Panc1 (cell line): Measurements from ENCODE around the gene ST7L. TPM values are rescaled to one million over a fixed set of nuclear protein-coding genes. Genes with fewer than 3 reads are reported as not detected.
"Not testable (repeated sequence)": the region's sequence is repeated elsewhere in the genome, so short reads cannot be mapped to it uniquely, and the experiment has no call there.

Experiments
- ATAC-seq: fragments of 200-7000 bp; cut with Tn5 transposase; 2 replicates; pipeline ENCODE4 v1.9.1; 2020; ENCODE audit warnings: mild to moderate bottlenecking, moderate library complexity
- BruUV-seq: library from RNA; stranded (reverse); fragments of 400-500 nt; replicated peaks from 2 replicates; lab custom pipeline; 2021; lab: Mats Ljungman, UMichigan
- CTCF ChIA-PET: fragments of 300-600 bp; sonication (Branson Sonifier 250); formaldehyde crosslinking; loops from one replicate; lab custom pipeline; 2022; ENCODE audit warnings: antibody characterized with exemption; lab: Charles Lee
- POLR2A ChIA-PET: fragments of 300-600 bp; sonication (Branson Sonifier 250); formaldehyde crosslinking; loops from one replicate; lab custom pipeline; 2022; ENCODE audit warnings: antibody characterized with exemption; lab: Charles Lee
- DNase-seq: peaks from one replicate; pipeline ENCODE4 v3.0.0-alpha.2; 2010; ENCODE audit warnings: low read depth, low spot score
- H3K27ac ChIP-seq: 2 replicates; pipeline ENCODE4 v1.5.1; 2011; ENCODE audit warnings: mild to moderate bottlenecking, low read length, inconsistent platforms
- H3K27me3 ChIP-seq: fragments of 200-500 bp; sonication (Bioruptor generic); 2 replicates; pipeline ENCODE4 v1.6.0; 2014; ENCODE audit warnings: low read length, inconsistent platforms; ENCODE audit not compliant: control insufficient read depth, insufficient read depth
- H3K36me3 ChIP-seq: fragments of 200-500 bp; sonication (Bioruptor generic); 2 replicates; pipeline ENCODE4 v1.5.1; 2014; ENCODE audit warnings: inconsistent platforms, mild to moderate bottlenecking, low read length, moderate library complexity; ENCODE audit not compliant: control insufficient read depth, insufficient read depth
- H3K4me1 ChIP-seq: 2 replicates; pipeline ENCODE4 v1.5.1; 2011; ENCODE audit warnings: inconsistent platforms, mild to moderate bottlenecking, low read length, moderate library complexity; ENCODE audit not compliant: control insufficient read depth, insufficient read depth
- H3K4me3 ChIP-seq, 2 experiments: 2 replicates each; pipeline ENCODE4 v1.5.1; 2011 to 2012; ENCODE audit warnings: low read depth in 2 of 2, low read length in 2 of 2, mild to moderate bottlenecking in 2 of 2, inconsistent platforms in 1 of 2, moderate library complexity in 1 of 2
- H3K9me3 ChIP-seq: fragments of 200-500 bp; sonication (Bioruptor generic); 2 replicates; pipeline ENCODE4 v1.5.1; 2014; ENCODE audit warnings: low read depth, mild to moderate bottlenecking, inconsistent platforms, low read length, moderate library complexity; ENCODE audit not compliant: control insufficient read depth, insufficient read depth
- POLR2AphosphoS5 ChIP-seq: IDR thresholded peaks from 2 replicates; pipeline ENCODE4 v1.6.1; 2012; ENCODE audit warnings: mild to moderate bottlenecking, low read depth, low read length, moderate library complexity
- REST ChIP-seq, 2 experiments: IDR thresholded peaks; 2 replicates each; pipeline ENCODE4 v1.6.1; 2011 to 2012; ENCODE audit warnings: low read depth in 2 of 2, control low read depth in 1 of 2, low read length in 1 of 2, mild to moderate bottlenecking in 1 of 2, moderate library complexity in 1 of 2; ENCODE audit not compliant: insufficient read depth in 1 of 2
- SIN3A ChIP-seq: IDR thresholded peaks from 2 replicates; pipeline ENCODE4 v1.6.1; 2012; ENCODE audit warnings: low read depth, mild to moderate bottlenecking, low read length, moderate library complexity, borderline replicate concordance; ENCODE audit not compliant: insufficient read depth
- TCF7L2 ChIP-seq: IDR thresholded peaks from 2 replicates; pipeline ENCODE4 v1.6.1; 2011; ENCODE audit warnings: mild to moderate bottlenecking, low read depth, low read length, inconsistent platforms
- in situ Hi-C: cut with HindIII; loops from 2 replicates; pipeline ENCODE4 v1.10.0; 2016; ENCODE audit warnings: low sequenced_read_pairs, low pct_unique_long_range_greater_than_20kb
- intact Hi-C: fragments of 100-400 bp; cut with micrococcal nuclease; formaldehyde crosslinking; loops from one replicate; pipeline ENCODE4 v1.10.0; 2022; ENCODE audit not compliant: unreplicated experiment
- total RNA-seq: library from RNA; stranded (reverse); gene quantifications from one replicate; pipeline ENCODE4 v1.2.1, GENCODE V29; 2021; ENCODE audit not compliant: unreplicated experiment
- TF ChIP-seq, protein P1 (sequence below): fragments of 450-650 bp; IDR thresholded peaks from 2 replicates; pipeline ENCODE4 v1.5.1; 2017; ENCODE audit warnings: mild to moderate bottlenecking

Gene ST7L
- total RNA-seq, 1 experiment from 2014 or later, result 13.4 TPM

DNA sequence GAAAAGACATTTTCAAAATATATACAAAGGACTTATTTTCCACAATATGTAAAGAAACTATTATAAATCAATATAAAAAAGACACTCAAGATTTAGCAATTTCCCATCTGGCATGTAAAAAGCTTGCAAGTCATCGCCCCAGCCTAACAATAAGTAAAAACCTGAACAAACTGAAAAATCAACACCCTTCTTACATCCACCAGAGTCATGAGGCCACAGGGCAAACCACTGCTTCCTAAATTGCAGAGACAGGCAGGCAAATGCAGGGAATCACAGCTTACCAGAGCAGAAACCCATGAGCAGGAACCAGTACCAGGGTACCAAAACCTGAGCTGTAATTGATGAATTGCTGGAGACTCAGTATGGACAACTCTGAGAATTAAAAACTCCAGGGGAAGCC lies 126.9 kb downstream of the ST7L start:
- Histone ChIP-seq H3K4me3 (no peak overlapping the region), H3K9me3 (no peaks in the 10 kb centered on the region), H3K27me3 (no peaks in the 10 kb centered on the region), H3K36me3 (no peaks in the 10 kb centered on the region), H3K4me1 (no peaks in the 10 kb centered on the region), H3K27ac (no peak overlapping the region)
- TF ChIP-seq TCF7L2 (no peak), POLR2AphosphoS5 (no peak), REST (IDR thresholded peaks at IDR 0.05; ENCODE audit: insufficient read depth in 1 of 2, low read depth in 2 of 2, low read length in 1 of 2) (no peak), SIN3A (no peak)
- TF ChIP-seq, protein P1, sequence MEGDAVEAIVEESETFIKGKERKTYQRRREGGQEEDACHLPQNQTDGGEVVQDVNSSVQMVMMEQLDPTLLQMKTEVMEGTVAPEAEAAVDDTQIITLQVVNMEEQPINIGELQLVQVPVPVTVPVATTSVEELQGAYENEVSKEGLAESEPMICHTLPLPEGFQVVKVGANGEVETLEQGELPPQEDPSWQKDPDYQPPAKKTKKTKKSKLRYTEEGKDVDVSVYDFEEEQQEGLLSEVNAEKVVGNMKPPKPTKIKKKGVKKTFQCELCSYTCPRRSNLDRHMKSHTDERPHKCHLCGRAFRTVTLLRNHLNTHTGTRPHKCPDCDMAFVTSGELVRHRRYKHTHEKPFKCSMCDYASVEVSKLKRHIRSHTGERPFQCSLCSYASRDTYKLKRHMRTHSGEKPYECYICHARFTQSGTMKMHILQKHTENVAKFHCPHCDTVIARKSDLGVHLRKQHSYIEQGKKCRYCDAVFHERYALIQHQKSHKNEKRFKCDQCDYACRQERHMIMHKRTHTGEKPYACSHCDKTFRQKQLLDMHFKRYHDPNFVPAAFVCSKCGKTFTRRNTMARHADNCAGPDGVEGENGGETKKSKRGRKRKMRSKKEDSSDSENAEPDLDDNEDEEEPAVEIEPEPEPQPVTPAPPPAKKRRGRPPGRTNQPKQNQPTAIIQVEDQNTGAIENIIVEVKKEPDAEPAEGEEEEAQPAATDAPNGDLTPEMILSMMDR, result no peak
- BruUV-seq, result no TSS peak
- intact Hi-C loops (no loop called here), in situ Hi-C loops (no loop called here)
- ChIA-PET CTCF (no interaction called here), POLR2A (no interaction called here)
- ATAC-seq, result no peak
- no peak for DNase-seq

DNA sequence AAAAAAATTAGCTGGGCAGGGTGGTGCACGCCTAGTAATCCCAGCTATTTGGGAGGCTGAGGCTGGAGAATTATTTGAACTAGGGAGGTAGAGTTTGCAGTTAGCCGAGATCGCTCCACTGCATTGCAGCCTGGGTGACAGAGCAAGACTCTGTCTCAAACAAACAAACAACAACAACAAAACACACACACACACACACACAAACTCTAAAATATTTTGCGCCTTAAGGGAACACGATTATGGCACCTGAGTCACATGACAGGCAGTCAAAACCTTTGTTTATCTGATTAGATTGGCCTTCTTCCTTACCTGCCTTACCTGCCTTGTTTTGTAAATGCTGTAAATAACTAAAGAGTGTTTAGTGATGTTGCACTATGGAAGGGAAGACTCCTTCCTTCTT lies 130.8 kb downstream of the ST7L start:
- no peaks in the 10 kb centered on the region for H3K27me3 ChIP-seq
- no peaks in the 10 kb centered on the region for H3K4me1 ChIP-seq
- DNase-seq (no peak), ATAC-seq (no peak)
- CTCF ChIA-PET, result no interaction called here
- intact Hi-C loops (no loop called here), in situ Hi-C loops (no loop called here)
- H3K9me3 ChIP-seq, result no peaks in the 10 kb centered on the region
- H3K4me3 ChIP-seq, result no peak overlapping the region
- BruUV-seq, result no TSS peak
- POLR2A ChIA-PET, result no interaction called here
- H3K36me3 ChIP-seq, result no peaks in the 10 kb centered on the region
- no peak overlapping the region for H3K27ac ChIP-seq
- TF ChIP-seq SIN3A, result no peak
- TF ChIP-seq, protein P1, result no peak
- no peak for TF ChIP-seq POLR2AphosphoS5
- no peak for TF ChIP-seq REST (IDR thresholded peaks at IDR 0.05; ENCODE audit: insufficient read depth in 1 of 2, low read depth in 2 of 2, low read length in 1 of 2)
- no peak for TF ChIP-seq TCF7L2

- intact Hi-C loops, H3K9me3 ChIP-seq, H3K4me3 ChIP-seq, H3K27me3 ChIP-seq, POLR2A ChIA-PET, in situ Hi-C loops, DNase-seq, H3K27ac ChIP-seq, ATAC-seq, H3K36me3 ChIP-seq, BruUV-seq, H3K4me1 ChIP-seq: not testable (repeated sequence)
- CTCF ChIA-PET, result interaction anchor here (0.7 kb wide), 1 partner anchor 1141 kb away, joined by 17 read pairs; no protein-coding TSS in a partner anchor
Observed at GRCh38 chr1:112487686-112488085, 131.3 kb downstream of the ST7L start.

- POLR2A ChIA-PET, result interaction anchor here (0.7 kb wide), 1 partner anchor 160 kb away, joined by 8 read pairs; no protein-coding TSS in a partner anchor
- H3K27ac ChIP-seq, H3K4me3 ChIP-seq, BruUV-seq, H3K27me3 ChIP-seq, DNase-seq, ATAC-seq, H3K9me3 ChIP-seq, H3K4me1 ChIP-seq, in situ Hi-C loops, H3K36me3 ChIP-seq, intact Hi-C loops: not testable (repeated sequence)
- CTCF ChIA-PET, result interaction anchor here (0.6 kb wide), 1 partner anchor 108 kb away, joined by 4 read pairs; no protein-coding TSS in a partner anchor
Observed at GRCh38 chr1:112486063-112486462, 132.9 kb downstream of the ST7L start.
